Gastroesophageal sphincter (tissue), 4 donors: ENCODE measurements around the gene FRMD3. TPM values are rescaled to one million over a fixed set of nuclear protein-coding genes. Genes with fewer than 3 reads are reported as not detected.
A peak's percentile ranks its signal among the peaks of the same experiment; 100 is the strongest.

Experiments used
- ATAC-seq: fragments of 150-250 bp; one replicate; pipeline ENCODE4 v1.9.1; 2016; ENCODE audit warnings: mild to moderate bottlenecking, moderate library complexity
- H3K27ac ChIP-seq, 4 donors: fragments of 200-600 bp; sonication (generic) in 3 of 4; 1 replicate in 3 of 4; 2 replicates in 1 of 4; pipeline ENCODE4 v1.5.1; 2016 to 2019
- H3K27me3 ChIP-seq: fragments of 200-600 bp; sonication (generic); one replicate; pipeline ENCODE4 v1.5.1; 2019
- H3K36me3 ChIP-seq, 2 donors: fragments of 200-600 bp; sonication (generic); one replicate each; pipeline ENCODE4 v1.5.1; 2019; ENCODE audit warnings: control low read depth in 1 of 2
- H3K4me1 ChIP-seq, 3 donors: fragments of 200-600 bp; sonication (generic); 1 replicate in 2 of 3; 2 replicates in 1 of 3; pipeline ENCODE4 v1.5.1; 2016 to 2019; ENCODE audit warnings: control low read depth in 2 of 3
- H3K4me3 ChIP-seq, 2 donors: fragments of 200-600 bp; sonication (generic); one replicate each; pipeline ENCODE4 v1.5.1; 2019; ENCODE audit warnings: mild to moderate bottlenecking in 1 of 2, moderate library complexity in 1 of 2
- H3K9me3 ChIP-seq, 3 donors: fragments of 200-600 bp; sonication (generic); one replicate each; pipeline ENCODE4 v1.5.1; 2017 to 2019; ENCODE audit warnings: control low read depth in 2 of 3
- EP300 ChIP-seq: sonication (generic); formaldehyde crosslinking; IDR thresholded peaks from one replicate; pipeline ENCODE4 v1.6.1; 2017; ENCODE audit warnings: antibody characterized with exemption, mild to moderate bottlenecking
- POLR2A ChIP-seq, 2 donors: fragments of 450-650 bp; IDR thresholded peaks; one replicate each; pipeline ENCODE4 v1.6.1; 2017; ENCODE audit warnings: antibody characterized with exemption in 2 of 2, mild to moderate bottlenecking in 2 of 2, moderate library complexity in 1 of 2
- POLR2AphosphoS5 ChIP-seq: sonication (generic); formaldehyde crosslinking; IDR thresholded peaks from one replicate; pipeline ENCODE4 v1.6.1; 2017; ENCODE audit warnings: antibody characterized with exemption
- WGBS, 2 donors: methylation state at CpG; one replicate each; pipeline ENCODE4 v1.1.5; 2018; ENCODE audit warnings: low coverage in 1 of 2; 5-methylcytosine and 5-hydroxymethylcytosine counted together
- total RNA-seq, 4 donors: library from RNA; depleted of rRNA; stranded (reverse); fragments of >200 nt; gene quantifications; one replicate each; pipeline ENCODE4 v1.1.0, GENCODE V29; 2016
- TF ChIP-seq, protein P1 (sequence below), 4 experiments: fragments of 200-600 bp in 2 of 4; fragments of 450-650 bp in 2 of 4; sonication (generic) in 1 of 4; IDR thresholded peaks; one replicate each; pipeline ENCODE4 v1.5.1; 2017 to 2019; ENCODE audit warnings: antibody characterized with exemption in 4 of 4, mild to moderate bottlenecking in 2 of 4, moderate library complexity in 2 of 4

Gene FRMD3
- total RNA-seq, 4 donors from 2014 or later: 6.8 to 15.1 (median 11.3) TPM

DNA sequence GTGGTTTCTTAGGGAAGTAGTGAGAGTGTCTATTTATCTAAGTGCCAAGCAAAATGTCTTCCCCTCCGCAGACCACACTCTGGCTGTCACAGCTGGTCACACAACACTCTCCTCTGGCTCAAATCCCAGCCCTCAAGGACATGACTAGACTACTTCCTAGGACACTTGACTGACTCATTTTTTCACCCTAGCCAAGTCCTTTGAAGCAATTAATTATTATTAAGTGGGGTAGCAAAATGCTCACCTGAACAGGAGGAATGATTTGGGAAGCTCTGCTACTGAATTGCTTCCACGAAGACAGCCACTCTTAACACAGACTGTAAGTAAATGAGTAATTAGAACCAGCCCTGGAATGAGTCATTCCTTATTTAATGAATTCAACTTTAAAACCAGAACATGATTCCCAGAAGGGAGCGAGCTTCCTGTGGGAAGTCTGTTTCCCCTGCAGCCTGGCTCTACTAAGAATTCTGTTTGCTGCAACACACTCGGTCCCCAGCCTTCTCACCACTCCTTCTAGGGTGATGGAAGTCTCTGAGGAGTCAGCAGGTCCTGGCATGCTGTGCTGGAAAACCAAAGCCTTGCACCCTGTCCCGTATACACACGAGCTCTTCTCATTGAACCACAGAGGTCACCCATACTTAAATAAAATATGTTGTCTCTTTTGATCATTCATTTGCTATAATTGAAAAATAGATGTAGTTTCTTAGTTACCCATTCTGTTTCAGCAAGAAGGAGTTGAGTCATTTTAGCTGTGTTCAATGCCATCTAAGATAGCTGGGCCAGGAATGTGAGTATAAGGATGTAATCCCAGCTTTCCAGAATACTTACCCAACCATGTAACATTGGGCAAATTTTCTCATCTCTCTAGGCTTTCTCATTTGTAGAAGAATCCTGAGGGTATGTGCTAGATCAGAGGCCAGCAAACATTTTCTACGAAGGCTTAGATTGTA, 256.6 kb downstream of the FRMD3 start:
- H3K9me3 ChIP-seq: no peaks in the 10 kb centered on the region
- H3K27ac ChIP-seq: peak overlapping the region in 1 of 4 donors; percentile 22
- no peaks in the 10 kb centered on the region for H3K27me3 ChIP-seq
- no peaks in the 10 kb centered on the region for H3K36me3 ChIP-seq
- 17 to 18% methylated on average over 4 to 7 of the region's 7 CpGs for WGBS, 2 donors
- no peak overlapping the region for H3K4me3 ChIP-seq
- no peak for TF ChIP-seq EP300
- TF ChIP-seq POLR2AphosphoS5: peak; percentile 8
- TF ChIP-seq, protein P1, sequence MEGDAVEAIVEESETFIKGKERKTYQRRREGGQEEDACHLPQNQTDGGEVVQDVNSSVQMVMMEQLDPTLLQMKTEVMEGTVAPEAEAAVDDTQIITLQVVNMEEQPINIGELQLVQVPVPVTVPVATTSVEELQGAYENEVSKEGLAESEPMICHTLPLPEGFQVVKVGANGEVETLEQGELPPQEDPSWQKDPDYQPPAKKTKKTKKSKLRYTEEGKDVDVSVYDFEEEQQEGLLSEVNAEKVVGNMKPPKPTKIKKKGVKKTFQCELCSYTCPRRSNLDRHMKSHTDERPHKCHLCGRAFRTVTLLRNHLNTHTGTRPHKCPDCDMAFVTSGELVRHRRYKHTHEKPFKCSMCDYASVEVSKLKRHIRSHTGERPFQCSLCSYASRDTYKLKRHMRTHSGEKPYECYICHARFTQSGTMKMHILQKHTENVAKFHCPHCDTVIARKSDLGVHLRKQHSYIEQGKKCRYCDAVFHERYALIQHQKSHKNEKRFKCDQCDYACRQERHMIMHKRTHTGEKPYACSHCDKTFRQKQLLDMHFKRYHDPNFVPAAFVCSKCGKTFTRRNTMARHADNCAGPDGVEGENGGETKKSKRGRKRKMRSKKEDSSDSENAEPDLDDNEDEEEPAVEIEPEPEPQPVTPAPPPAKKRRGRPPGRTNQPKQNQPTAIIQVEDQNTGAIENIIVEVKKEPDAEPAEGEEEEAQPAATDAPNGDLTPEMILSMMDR (IDR thresholded peaks at IDR 0.05): no peak
- TF ChIP-seq POLR2A (IDR thresholded peaks at IDR 0.05): no peak
- peaks cover 5 to 15% (median 8%) of the 10 kb centered on the region in 3 donors for H3K4me1 ChIP-seq
- peak; percentile 28 for ATAC-seq

DNA sequence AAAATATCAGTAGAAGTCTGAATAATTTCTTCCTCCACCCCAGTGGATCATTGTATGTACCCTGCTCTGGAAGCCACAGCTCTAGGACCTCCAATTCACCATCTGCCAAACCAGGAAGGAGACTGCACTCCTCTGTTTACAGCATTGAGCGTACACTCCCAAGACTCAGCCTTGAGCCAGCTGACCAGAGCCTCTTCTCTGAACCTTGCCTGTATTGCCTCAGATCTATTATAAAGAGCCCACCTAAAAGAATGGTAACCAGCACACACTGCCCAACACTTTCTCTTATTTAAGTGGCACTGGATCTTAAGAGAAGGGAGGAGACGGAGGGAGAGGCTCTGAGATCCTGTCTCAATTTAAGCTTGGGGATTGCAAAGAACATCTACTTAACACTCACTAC, 257.4 kb downstream of the FRMD3 start:
- WGBS, 2 donors: 49 to 91% methylated on average over 2 of the region's 2 CpGs
- Histone ChIP-seq H3K9me3 (no peaks in the 10 kb centered on the region), H3K36me3 (no peaks in the 10 kb centered on the region), H3K27ac (no peak overlapping the region), H3K27me3 (no peaks in the 10 kb centered on the region), H3K4me3 (no peak overlapping the region), H3K4me1 (peaks cover 5 to 15% (median 8%) of the 10 kb centered on the region in 3 donors)
- no peak for TF ChIP-seq POLR2AphosphoS5
- TF ChIP-seq POLR2A (IDR thresholded peaks at IDR 0.05): no peak
- TF ChIP-seq, protein P1 (IDR thresholded peaks at IDR 0.05): no peak
- no peak for TF ChIP-seq EP300
- no peak for ATAC-seq

DNA sequence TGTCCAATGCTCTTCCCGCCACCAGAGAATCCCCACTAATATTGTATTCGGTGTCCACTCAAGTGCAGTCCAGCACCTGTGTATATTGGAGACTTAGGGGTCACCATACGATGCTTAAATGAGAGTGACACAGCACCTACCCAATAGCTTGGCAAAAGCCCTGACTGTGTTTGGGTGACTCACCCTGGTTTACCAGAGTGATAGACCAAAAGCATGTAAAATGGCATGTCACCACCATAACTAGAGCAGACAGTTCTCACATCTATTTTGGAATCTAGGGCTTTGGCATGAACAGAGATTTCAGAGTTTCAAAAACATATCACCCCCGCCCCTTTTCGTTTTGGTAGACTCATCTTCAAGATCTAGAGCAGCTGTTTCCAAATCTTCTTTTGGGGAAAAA, 257.9 kb downstream of the FRMD3 start:
- Histone ChIP-seq H3K27me3 (no peaks in the 10 kb centered on the region), H3K9me3 (no peaks in the 10 kb centered on the region), H3K36me3 (peaks cover 0 to under 1% of the 10 kb centered on the region in 2 donors), H3K4me1 (peaks cover 5 to 15% (median 8%) of the 10 kb centered on the region in 3 donors), H3K4me3 (no peak overlapping the region), H3K27ac (no peak overlapping the region)
- no peak for ATAC-seq
- WGBS, 2 donors: 78 to 94% methylated on average over 2 to 5 of the region's 5 CpGs
- TF ChIP-seq POLR2A (IDR thresholded peaks at IDR 0.05): no peak
- no peak for TF ChIP-seq EP300
- TF ChIP-seq POLR2AphosphoS5: no peak
- TF ChIP-seq, protein P1 (IDR thresholded peaks at IDR 0.05): no peak

DNA sequence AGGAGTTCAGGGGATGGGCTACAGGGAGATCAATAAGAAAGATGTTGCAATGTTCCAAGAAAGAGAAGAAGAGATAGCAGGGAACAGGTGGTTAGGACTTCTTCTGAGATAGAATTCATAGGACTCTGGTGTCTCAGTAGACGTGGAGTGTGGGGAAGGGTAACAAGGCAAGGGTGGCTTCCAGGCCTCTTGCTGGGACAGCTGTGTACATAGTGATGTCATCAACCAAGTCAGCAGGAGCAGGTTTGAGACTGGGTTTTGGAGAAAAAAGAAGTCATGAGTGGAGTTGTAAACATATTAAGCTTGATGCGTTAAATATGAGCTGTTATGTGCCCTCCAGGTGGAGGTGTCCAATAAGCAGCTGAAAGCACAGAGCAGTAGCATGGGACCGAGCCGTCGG, 263.4 kb downstream of the FRMD3 start:
- no peak for ATAC-seq
- Histone ChIP-seq H3K4me1 (no peaks in the 10 kb centered on the region), H3K27me3 (no peaks in the 10 kb centered on the region), H3K36me3 (peaks cover 0 to 9% of the 10 kb centered on the region in 2 donors), H3K27ac (no peak overlapping the region), H3K4me3 (no peak overlapping the region), H3K9me3 (no peaks in the 10 kb centered on the region)
- TF ChIP-seq EP300 (no peak), POLR2AphosphoS5 (no peak), POLR2A (IDR thresholded peaks at IDR 0.05) (no peak)
- TF ChIP-seq, protein P1 (IDR thresholded peaks at IDR 0.05): no peak
- 93 to 94% methylated on average over 5 of the region's 5 CpGs for WGBS, 2 donors

DNA sequence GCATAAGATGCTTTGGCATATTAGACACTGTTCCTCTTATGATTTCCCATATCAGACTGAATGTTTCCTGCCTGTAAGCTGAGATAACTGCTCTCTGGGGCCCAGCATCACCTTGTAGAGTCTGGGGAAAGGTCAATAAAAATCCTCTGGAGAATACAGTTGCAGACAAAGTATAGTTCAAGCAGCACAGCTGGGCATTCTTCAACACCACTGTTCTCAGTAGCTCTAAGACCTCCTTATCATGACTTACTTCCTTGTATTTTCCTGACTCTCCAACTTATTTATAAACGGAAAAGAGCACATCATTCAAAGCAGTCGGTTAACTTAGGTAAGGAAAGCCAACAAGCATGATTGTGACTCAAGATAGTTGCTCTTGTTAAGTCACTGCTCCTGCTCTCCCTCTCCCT, 266.5 kb downstream of the FRMD3 start:
- Histone ChIP-seq H3K27ac (no peak overlapping the region), H3K27me3 (no peaks in the 10 kb centered on the region), H3K36me3 (peaks cover 0 to 9% of the 10 kb centered on the region in 2 donors), H3K4me1 (peaks cover 0 to 9% (median 3%) of the 10 kb centered on the region in 3 donors), H3K9me3 (no peaks in the 10 kb centered on the region), H3K4me3 (no peak overlapping the region)
- no peak for ATAC-seq
- 63 to 83% methylated on average over 2 of the region's 2 CpGs for WGBS, 2 donors
- TF ChIP-seq, protein P1 (IDR thresholded peaks at IDR 0.05): no peak
- TF ChIP-seq POLR2AphosphoS5 (no peak), EP300 (no peak), POLR2A (IDR thresholded peaks at IDR 0.05) (no peak)
